GM18868 (cell line): Measurements from ENCODE around the gene NCLN.
"Not testable (repeated sequence)": the region's sequence is repeated elsewhere in the genome, so short reads cannot be mapped to it uniquely, and the experiment has no call there.

Experiments used
- ATAC-seq: cut with Tn5 transposase; IDR thresholded peaks from one replicate; pipeline ENCODE4 v1.9.1; 2021; ENCODE audit warnings: mild to moderate bottlenecking, moderate library complexity; ENCODE audit not compliant: unreplicated experiment

The NCLN gene

GRCh38 chr19:3196064-3196932, 10.6 kb downstream of the NCLN start:
- ATAC-seq: no peak

- ATAC-seq: no peak
Measured at GRCh38 chr19:3196933-3197205, 11.1 kb downstream of the NCLN start.

GRCh38 chr19:3198901-3199700, 13.4 kb downstream of the NCLN start:
- ATAC-seq: no peak

- no peak for ATAC-seq
Measured at GRCh38 chr19:3201072-3201700, 15.5 kb downstream of the NCLN start.

- ATAC-seq: no peak
Measured at GRCh38 chr19:3201911-3202310, 16.2 kb downstream of the NCLN start.

GRCh38 chr19:3202346-3202745, 16.6 kb downstream of the NCLN start:
- ATAC-seq: no peak

- ATAC-seq: not testable (repeated sequence)
Measured at GRCh38 chr19:3202895-3203294, 17.2 kb downstream of the NCLN start.

- no peak for ATAC-seq
Measured at GRCh38 chr19:3203805-3204645, 18.3 kb downstream of the NCLN start.

- ATAC-seq: no peak
Measured at GRCh38 chr19:3204646-3205275, 19.0 kb downstream of the NCLN start.

GRCh38 chr19:3206216-3206953, 20.7 kb downstream of the NCLN start:
- no peak for ATAC-seq

GRCh38 chr19:3207461-3208242, 21.9 kb downstream of the NCLN start:
- no peak for ATAC-seq

GRCh38 chr19:3208317-3209207, 22.8 kb downstream of the NCLN start:
- no peak for ATAC-seq

- no peak for ATAC-seq
Measured at GRCh38 chr19:3210347-3211017, 24.8 kb downstream of the NCLN start.

- ATAC-seq: no peak
Measured at GRCh38 chr19:3211191-3211590, 25.5 kb downstream of the NCLN start.

- ATAC-seq: no peak
Measured at GRCh38 chr19:3213159-3213558, 27.4 kb downstream of the NCLN start.

- ATAC-seq: no peak
Measured at GRCh38 chr19:3216874-3217273, 31.1 kb downstream of the NCLN start.

- ATAC-seq: no peak
Measured at GRCh38 chr19:3220576-3220975, 34.8 kb downstream of the NCLN start.
